Activated CD8-positive, alpha-beta memory T cell treated with anti-CD3 and anti-CD28 coated beads for 36 hours (primary cell): ENCODE measurements around the gene PKNOX1. TPM values are rescaled to one million over a fixed set of nuclear protein-coding genes. Genes with fewer than 3 reads are reported as not detected.
"Not testable (repeated sequence)": the region's sequence is repeated elsewhere in the genome, so short reads cannot be mapped to it uniquely, and the experiment has no call there.

Source experiments
- CTCF ChIA-PET: fragments of 350-600 bp; sonication (Branson Sonifier 250); formaldehyde crosslinking; loops from one replicate; lab custom pipeline; 2021; ENCODE audit warnings: antibody characterized with exemption; lab: Charles Lee
- POLR2A ChIA-PET: fragments of 350-600 bp; sonication (Branson Sonifier 250); formaldehyde crosslinking; loops from one replicate; lab custom pipeline; 2021; ENCODE audit warnings: antibody characterized with exemption; lab: Charles Lee
- total RNA-seq, 2 experiments: library from RNA; stranded (reverse); gene quantifications; one replicate each; pipeline ENCODE4 v1.2.3, GENCODE V29; 2021

PKNOX1 gene
- total RNA-seq, 2 experiments from 2014 or later, result 21.5 to 22.2 TPM

GRCh38 chr21:42942244-42942643 is 32.1 kb upstream of the PKNOX1 start:
- POLR2A ChIA-PET, result no interaction called here
- CTCF ChIA-PET, result no interaction called here

GRCh38 chr21:42949094-42949755 is 25.1 kb upstream of the PKNOX1 start:
- CTCF ChIA-PET, POLR2A ChIA-PET: not testable (repeated sequence)

- POLR2A ChIA-PET, CTCF ChIA-PET: not testable (repeated sequence)
These were observed 23.2 kb upstream of the PKNOX1 start for GRCh38 chr21:42951193-42951592.

- POLR2A ChIA-PET, result no interaction called here
- CTCF ChIA-PET, result no interaction called here
These were observed 17.3 kb upstream of the PKNOX1 start for GRCh38 chr21:42956824-42957630.

- POLR2A ChIA-PET, CTCF ChIA-PET: not testable (repeated sequence)
These were observed 16.2 kb upstream of the PKNOX1 start for GRCh38 chr21:42958122-42958521.

GRCh38 chr21:42959728-42960127 is 14.6 kb upstream of the PKNOX1 start:
- ChIA-PET CTCF (no interaction called here), POLR2A (no interaction called here)

- POLR2A ChIA-PET, result no interaction called here
- CTCF ChIA-PET, result interaction anchor here (0.6 kb wide), 1 partner anchor 31 kb away, joined by 3 read pairs; no protein-coding TSS in a partner anchor
These were observed 11.9 kb upstream of the PKNOX1 start for GRCh38 chr21:42962380-42963007.

GRCh38 chr21:42964086-42964485 is 10.3 kb upstream of the PKNOX1 start:
- CTCF ChIA-PET, result no interaction called here

GRCh38 chr21:42964546-42965210 is 9.7 kb upstream of the PKNOX1 start:
- POLR2A ChIA-PET, result interaction anchor here (0.6 kb wide), 1 partner anchor 54 kb away, joined by 3 read pairs; no protein-coding TSS in a partner anchor
- CTCF ChIA-PET, result no interaction called here

More at GRCh38 chr21:42964086-42964485, 10.3 kb upstream of the PKNOX1 start:
- POLR2A ChIA-PET, result no interaction called here

- ChIA-PET CTCF (no interaction called here), POLR2A (interaction anchor here (0.6 kb wide), 1 partner anchor 54 kb away, joined by 3 read pairs; no protein-coding TSS in a partner anchor)
These were observed 9.2 kb upstream of the PKNOX1 start for GRCh38 chr21:42965211-42965560.

GRCh38 chr21:42967616-42968015 is 6.7 kb upstream of the PKNOX1 start:
- CTCF ChIA-PET, POLR2A ChIA-PET: not testable (repeated sequence)

GRCh38 chr21:42969193-42969600 is 5.2 kb upstream of the PKNOX1 start:
- POLR2A ChIA-PET, result no interaction called here
- CTCF ChIA-PET, result no interaction called here

GRCh38 chr21:42970946-42971653 is 3.3 kb upstream of the PKNOX1 start:
- ChIA-PET POLR2A (no interaction called here), CTCF (no interaction called here)

- CTCF ChIA-PET, result no interaction called here
These were observed 2.5 kb upstream of the PKNOX1 start for GRCh38 chr21:42971897-42972275.

GRCh38 chr21:42973309-42973990 is 912 bp upstream of the PKNOX1 start:
- ChIA-PET POLR2A (interaction anchor here (0.6 kb wide), 1 partner anchor 9 kb away, joined by 4 read pairs; no protein-coding TSS in a partner anchor), CTCF (interaction anchor here (1.0 kb wide), 1 partner anchor 47 kb away, joined by 3 read pairs; no protein-coding TSS in a partner anchor)

More at GRCh38 chr21:42971897-42972275, 2.5 kb upstream of the PKNOX1 start:
- POLR2A ChIA-PET, result interaction anchor here (0.6 kb wide), 1 partner anchor 33 kb away, joined by 3 read pairs; no protein-coding TSS in a partner anchor

GRCh38 chr21:42974832-42975820 is 764 bp downstream of the PKNOX1 start:
- ChIA-PET POLR2A (no interaction called here), CTCF (interaction anchor here (0.6 kb wide), 1 partner anchor 44 kb away, joined by 3 read pairs; no protein-coding TSS in a partner anchor)
